NOMO-1 treated with dmso at 0.1 percent for 144 hours (cell line): ENCODE data around the gene NPB.

Experiments
- DNase-seq: peaks from one replicate; lab custom pipeline; 2025; ENCODE audit not compliant: unreplicated experiment; lab: John Stamatoyannopoulos, UW

The NPB gene

GRCh38 chr17:81898885-81899284, 3.2 kb upstream of the NPB start:
- no peak for DNase-seq

GRCh38 chr17:81899514-81900166, 2.4 kb upstream of the NPB start:
- no peak for DNase-seq

GRCh38 chr17:81900181-81900820, 1.7 kb upstream of the NPB start:
- no peak for DNase-seq

DNA sequence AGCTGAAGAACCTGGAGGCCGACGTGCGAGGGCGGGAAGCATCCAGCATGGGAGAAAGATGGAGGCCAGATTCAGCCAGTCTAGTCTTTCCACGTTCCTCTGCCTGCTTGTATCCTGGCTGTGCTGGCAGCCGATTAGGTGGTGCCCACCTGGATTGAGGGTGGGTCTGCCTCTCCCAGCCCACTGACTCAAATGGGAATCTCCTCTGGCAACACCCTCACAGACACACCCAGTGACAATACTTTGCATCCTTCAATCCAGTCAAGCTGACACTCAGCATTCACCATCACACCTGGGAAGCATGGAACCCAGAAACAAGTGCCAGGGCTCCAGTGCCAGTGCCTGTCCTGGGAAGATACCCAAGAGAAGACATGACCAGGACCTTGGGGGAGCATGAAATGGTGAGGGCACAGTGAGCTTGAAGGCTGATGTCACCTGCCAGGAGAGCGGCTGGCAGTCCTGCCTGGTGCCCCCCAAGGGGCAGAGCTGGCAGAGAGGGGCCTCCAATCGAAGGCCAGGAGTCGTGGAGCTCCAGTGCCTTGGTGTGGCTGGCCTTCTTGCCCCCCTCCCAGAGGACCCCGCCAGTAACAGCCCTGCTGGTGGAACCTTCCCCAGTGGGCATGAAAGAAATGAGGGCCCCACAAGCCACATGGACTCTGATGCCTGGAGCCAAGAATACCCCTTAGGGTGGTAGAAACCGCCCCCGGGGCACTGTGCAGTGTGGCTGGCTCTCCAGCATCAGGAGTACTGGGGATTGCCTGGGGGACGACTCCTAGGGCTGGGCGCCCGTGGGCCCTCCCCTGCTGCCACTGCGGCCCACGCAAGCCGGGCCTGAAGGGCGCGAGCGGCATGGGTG, 643 bp upstream of the NPB start:
- no peak for DNase-seq

- DNase-seq: no peak
These were observed 796 bp downstream of the NPB start for GRCh38 chr17:81902653-81903414.

- no peak for DNase-seq
These were observed 1.4 kb downstream of the NPB start for GRCh38 chr17:81903415-81903831.

DNA sequence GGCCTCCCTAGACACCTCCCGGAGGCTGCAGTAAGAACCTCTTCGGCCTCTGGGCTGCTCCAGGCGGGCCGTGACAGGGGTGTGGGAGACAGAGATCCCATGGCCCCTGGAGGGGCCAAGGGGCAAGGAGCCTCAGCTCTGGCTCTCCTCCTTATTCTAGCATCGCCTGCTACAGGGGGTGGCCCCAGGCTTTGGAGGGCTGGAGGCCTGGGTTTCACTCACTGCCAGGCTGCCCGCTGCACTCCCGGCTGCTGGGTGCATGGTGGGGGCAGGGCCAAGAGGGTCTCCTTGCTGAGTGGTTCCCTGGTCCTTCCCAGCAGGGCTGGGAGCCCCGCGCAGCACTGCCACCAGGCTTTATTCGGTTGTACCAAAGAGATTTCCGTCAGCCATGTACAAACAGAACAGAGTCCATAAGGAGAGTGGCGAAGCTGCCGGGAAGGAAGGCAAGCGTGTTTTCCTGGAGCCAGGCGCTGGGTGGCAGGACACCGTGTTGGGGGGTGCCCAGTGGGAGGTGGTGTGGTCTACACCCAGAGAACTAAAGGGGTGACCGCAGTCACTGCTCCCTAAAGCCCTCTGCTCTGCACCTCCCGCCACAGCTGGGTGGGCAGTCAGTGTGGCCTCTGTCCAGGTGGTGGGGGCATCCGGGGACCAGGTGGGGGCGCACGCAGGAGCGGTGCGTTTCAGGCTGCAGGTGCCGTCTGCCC, 2.0 kb downstream of the NPB start:
- no peak for DNase-seq

DNA sequence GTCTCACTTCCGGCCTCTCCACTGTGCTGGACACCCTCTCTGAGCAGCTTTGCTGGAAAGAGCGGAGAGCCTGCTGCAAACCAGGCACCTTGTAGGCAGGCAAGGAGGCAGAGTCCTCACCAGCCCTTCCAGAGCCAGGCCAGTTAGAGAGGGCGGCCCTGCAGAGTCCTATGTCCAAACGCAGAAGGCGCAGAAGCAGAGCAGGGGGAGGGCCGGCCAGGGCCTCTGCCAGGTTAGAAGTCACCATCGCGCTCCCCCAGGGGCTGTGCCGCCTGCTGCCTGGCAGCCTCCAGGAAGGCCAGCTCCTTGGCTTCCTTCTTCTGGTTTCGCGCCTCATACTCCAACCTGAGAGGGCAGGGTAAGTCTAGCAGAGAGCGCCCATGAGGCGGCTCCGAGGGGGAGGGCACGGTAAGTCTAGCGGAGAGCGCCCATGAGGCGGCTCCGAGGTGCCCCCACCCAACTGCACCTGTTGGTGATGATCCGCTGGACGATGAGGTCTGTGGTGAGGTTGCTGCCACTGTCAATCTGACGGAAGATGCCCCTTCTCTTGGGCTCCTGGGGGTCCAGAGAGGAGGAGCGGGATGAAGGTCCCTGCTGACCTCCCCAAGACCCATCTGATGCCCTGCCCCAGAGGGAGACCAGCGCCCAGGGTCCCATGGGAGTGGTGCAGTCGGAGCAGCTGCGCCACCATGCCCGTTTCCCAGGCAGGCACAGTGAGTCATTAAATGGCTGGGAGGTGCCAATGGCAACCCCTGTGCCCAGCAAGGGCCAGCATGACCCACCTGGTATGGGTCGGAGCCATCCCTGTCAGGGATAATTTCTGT, 2.8 kb downstream of the NPB start:
- no peak for DNase-seq

GRCh38 chr17:81905424-81905875, 3.4 kb downstream of the NPB start:
- no peak for DNase-seq

GRCh38 chr17:81905993-81906392, 4.0 kb downstream of the NPB start:
- DNase-seq: no peak

- DNase-seq: no peak
These were observed 4.6 kb downstream of the NPB start for GRCh38 chr17:81906476-81907218.

DNA sequence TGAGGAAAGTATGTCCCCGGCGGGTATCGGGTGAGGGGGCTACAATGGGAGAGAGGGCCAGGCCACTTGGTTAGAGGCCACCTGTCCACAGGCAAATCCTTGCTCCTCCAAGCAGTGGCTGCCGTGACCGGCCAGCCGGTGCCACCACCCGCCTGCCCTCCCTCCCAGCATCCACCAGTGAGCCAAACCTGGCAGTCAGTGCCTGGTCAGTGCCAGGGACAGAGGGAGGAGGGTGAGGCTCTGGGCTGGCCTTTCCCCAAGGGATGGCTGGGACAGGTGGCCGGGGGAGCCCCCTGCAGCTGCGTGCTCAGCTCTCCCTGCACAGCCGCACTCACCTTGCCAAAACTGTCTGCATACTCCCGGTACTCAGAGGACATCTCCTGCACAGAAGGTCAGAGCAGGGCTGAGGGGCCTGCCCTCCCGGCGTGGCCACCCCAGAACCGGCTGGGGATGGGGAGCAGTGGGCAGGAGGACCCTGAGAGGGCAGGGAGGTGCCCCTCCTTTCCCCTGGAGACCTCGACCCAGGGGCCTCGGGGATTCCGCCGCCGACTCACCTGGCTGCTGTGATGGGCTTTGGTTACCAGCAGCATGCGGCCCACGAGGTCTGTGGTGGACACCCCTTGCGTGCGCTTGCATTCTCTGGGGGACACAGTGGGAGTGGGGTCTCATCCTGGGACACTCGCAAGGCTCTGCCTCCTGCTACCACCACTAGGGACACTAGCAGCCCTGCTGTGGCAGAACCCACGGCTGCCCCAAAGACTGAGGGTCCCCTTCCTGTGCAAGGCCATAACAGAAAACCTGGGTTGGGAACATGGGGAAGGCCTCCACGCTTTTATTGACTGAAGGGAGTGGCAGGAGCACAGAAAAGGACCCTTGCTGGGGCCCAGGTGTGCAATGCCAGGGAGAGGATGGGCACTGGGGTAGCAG, 5.4 kb downstream of the NPB start:
- DNase-seq: no peak

- no peak for DNase-seq
These were observed 6.8 kb downstream of the NPB start for GRCh38 chr17:81908793-81909192.

GRCh38 chr17:81909231-81909630, 7.2 kb downstream of the NPB start:
- DNase-seq: no peak

DNA sequence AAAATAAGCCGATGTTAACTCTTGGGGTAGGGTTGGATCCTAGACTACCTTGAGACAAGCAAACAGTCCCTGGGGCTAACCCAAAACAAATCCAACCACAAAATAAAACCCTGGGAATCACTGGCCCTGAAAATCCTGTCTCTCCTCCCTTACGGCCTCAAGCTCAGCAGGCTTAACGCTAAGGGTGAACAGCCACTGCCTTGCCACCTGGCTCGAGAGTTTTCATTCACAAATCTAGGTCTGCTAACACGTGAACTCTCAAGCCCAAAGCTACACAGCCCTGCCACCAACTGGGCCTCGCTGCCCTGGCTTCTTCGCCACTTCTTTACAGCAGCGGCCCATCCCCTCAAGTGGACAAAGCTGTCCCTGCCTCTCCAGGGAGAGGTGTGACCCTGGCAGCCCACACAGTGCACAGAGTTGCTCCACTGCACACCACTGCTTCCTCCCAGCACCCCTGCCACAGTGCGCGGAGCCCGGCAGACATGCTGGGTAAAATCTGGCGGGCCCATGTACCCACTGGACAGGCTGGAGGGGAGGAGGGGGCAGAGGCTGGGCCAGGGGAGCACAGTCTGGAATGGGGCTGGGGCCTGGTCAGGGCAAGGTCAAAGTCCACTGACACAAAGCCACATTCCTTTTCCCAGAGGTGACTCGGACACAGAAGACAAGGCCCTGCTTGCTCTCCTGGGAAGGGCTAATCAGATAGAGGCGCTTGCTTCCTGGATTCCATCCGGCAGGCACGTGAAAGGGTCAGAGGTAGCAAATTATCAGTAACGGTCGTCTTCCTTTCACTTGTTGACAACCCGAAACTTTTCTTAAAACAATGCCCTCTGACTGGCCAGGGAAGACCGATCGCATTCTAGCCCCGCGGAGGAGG, 8.2 kb downstream of the NPB start:
- DNase-seq: no peak

DNA sequence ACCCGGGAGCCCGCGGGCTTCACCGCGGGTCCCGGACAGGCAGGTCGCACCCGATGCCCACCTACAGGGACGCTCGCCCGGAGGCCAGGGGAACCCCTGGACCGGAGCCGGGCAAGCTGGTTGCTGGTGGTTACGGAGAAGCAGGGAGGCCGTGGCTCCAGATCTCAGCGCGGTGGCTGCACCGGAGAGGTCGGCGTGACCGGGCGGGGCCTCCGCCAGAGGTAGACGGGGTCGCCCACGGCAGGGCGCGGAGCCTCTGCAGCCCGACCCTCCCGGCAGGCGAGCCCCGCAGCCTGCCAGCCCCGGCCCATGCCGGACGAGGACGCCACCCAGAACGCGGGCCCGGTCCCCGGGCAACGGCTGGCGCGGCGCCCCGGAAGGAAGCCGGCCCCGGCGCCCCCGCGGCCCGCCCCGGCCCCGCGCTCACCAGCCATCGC, 8.8 kb downstream of the NPB start:
- DNase-seq: no peak
